HepG2 (cell line): Measurements from ENCODE around the gene GALNT18. TPM values are rescaled to one million over a fixed set of nuclear protein-coding genes. Genes with fewer than 3 reads are reported as not detected.

Source experiments
- ATAC-seq: fragments of 200-7000 bp; cut with Tn5 transposase; 3 replicates; pipeline ENCODE4 v1.9.1; 2020; ENCODE audit warnings: mild to moderate bottlenecking, moderate library complexity
- BruUV-seq: library from RNA; stranded (reverse); fragments of 400-500 nt; replicated peaks from 2 replicates; lab custom pipeline; 2021; lab: Mats Ljungman, UMichigan
- CTCF ChIA-PET: fragments of 300-600 bp; formaldehyde crosslinking; extraction: SDS; loops from one replicate; lab custom pipeline; 2021; ENCODE audit warnings: low total read pairs, inconsistent platforms, low intra/inter-chr PET ratio; lab: Yijun Ruan, JAX
- POLR2A ChIA-PET: fragments of 350-600 bp; sonication (Branson Sonifier 250); formaldehyde crosslinking; loops from one replicate; lab custom pipeline; 2020; ENCODE audit warnings: antibody characterized with exemption, inconsistent platforms; lab: Yijun Ruan, JAX
- DNase-seq: peaks from one replicate; pipeline ENCODE4 v3.0.0-alpha.2; 2015; ENCODE audit warnings: low spot score
- FAIRE-seq: peaks from 3 replicates; lab custom pipeline; 2011; peaks lifted over from hg19 to GRCh38; lab: Jason Lieb, UNC
- H2AFZ ChIP-seq: one replicate; pipeline ENCODE4 v1.6.1; 2011; ENCODE audit warnings: low read length, inconsistent platforms
- H3K27ac ChIP-seq: fragments of 300-600 bp; 3 replicates; pipeline ENCODE4 v1.8.0; 2011; ENCODE audit warnings: mixed run types, mild to moderate bottlenecking, mixed read lengths, low read length, inconsistent platforms; ENCODE audit not compliant: insufficient read depth; ENCODE audit errors: extremely low read length
- H3K27me3 ChIP-seq, 2 experiments: fragments of 200-600 bp in 1 of 2; 2 replicates in 1 of 2; 3 replicates in 1 of 2; pipeline versions ENCODE4 v1.6.0 to v1.8.0; 2011; ENCODE audit warnings: low read length in 2 of 2, mild to moderate bottlenecking in 2 of 2, moderate library complexity in 2 of 2, inconsistent platforms in 1 of 2; ENCODE audit not compliant: insufficient read depth in 2 of 2, control insufficient read depth in 1 of 2
- H3K36me3 ChIP-seq, 2 experiments: fragments of 200-600 bp in 1 of 2; replicated peaks in 1 of 2; 2 replicates in 1 of 2; 3 replicates in 1 of 2; pipeline versions ENCODE4 v1.5.1 to v1.8.0; 2011; ENCODE audit warnings: low read length in 2 of 2, inconsistent platforms in 1 of 2; ENCODE audit not compliant: insufficient read depth in 2 of 2, control insufficient read depth in 1 of 2
- H3K4me1 ChIP-seq: 2 replicates; pipeline ENCODE4 v1.5.1; 2012; ENCODE audit warnings: low read length, inconsistent platforms; ENCODE audit not compliant: insufficient read depth
- H3K4me2 ChIP-seq: 2 replicates; pipeline ENCODE4 v1.6.0; 2011; ENCODE audit warnings: low read depth, low read length, inconsistent platforms
- H3K4me3 ChIP-seq, 3 experiments: fragments of 200-600 bp in 1 of 3; sonication (generic), shearing (Covaris generic) in 1 of 3; replicated peaks in 1 of 3; 2 replicates each; pipeline ENCODE4 v1.5.1; 2011 to 2016; ENCODE audit warnings: low read length in 3 of 3, inconsistent platforms in 2 of 3, low read depth in 2 of 3, mild to moderate bottlenecking in 2 of 3, control low read depth in 1 of 3, mixed read lengths in 1 of 3; ENCODE audit not compliant: insufficient read depth in 1 of 3
- H3K79me2 ChIP-seq: one replicate; pipeline ENCODE4 v1.6.1; 2011; ENCODE audit warnings: low read length, inconsistent platforms; ENCODE audit not compliant: insufficient read depth
- H3K9ac ChIP-seq: 2 replicates; pipeline ENCODE4 v1.6.0; 2011; ENCODE audit warnings: mild to moderate bottlenecking, low read depth, low read length, inconsistent platforms; ENCODE audit not compliant: insufficient read depth
- H3K9me3 ChIP-seq: 2 replicates; pipeline ENCODE4 v1.5.1; 2012; ENCODE audit warnings: mild to moderate bottlenecking, low read length
- H4K20me1 ChIP-seq: 2 replicates; pipeline ENCODE4 v1.6.0; 2011; ENCODE audit warnings: inconsistent platforms, mild to moderate bottlenecking, low read length, moderate library complexity; ENCODE audit not compliant: insufficient read depth
- FIP1L1 ChIP-seq: fragments of 200-400 bp; formaldehyde crosslinking; IDR thresholded peaks from 2 replicates; pipeline ENCODE4 v1.6.1; 2018; ENCODE audit warnings: low read depth, mild to moderate bottlenecking, low read length, moderate library complexity, borderline replicate concordance; ENCODE audit not compliant: insufficient read depth
- HNRNPL ChIP-seq: fragments of 200-400 bp; formaldehyde crosslinking; IDR thresholded peaks from 2 replicates; pipeline ENCODE4 v1.6.1; 2017; ENCODE audit warnings: mild to moderate bottlenecking, low read depth, low read length
- MED13 ChIP-seq: sonication (generic); formaldehyde crosslinking; IDR thresholded peaks from 2 replicates; pipeline ENCODE4 v1.5.0; 2020; ENCODE audit warnings: missing genetic modification reagents
- WGBS: methylation state at CpG from one replicate; pipeline ENCODE4 v1.1.6; 2017; ENCODE audit warnings: low lambda C conversion rate; 5-methylcytosine and 5-hydroxymethylcytosine counted together
- in situ Hi-C: cut with HindIII; loops from 2 replicates; pipeline ENCODE4 v1.10.0; 2017; ENCODE audit warnings: low pct_unique_long_range_greater_than_20kb; ENCODE audit not compliant: extremely low pct_ligation_motif_present
- intact Hi-C: fragments of 100-400 bp; cut with micrococcal nuclease; formaldehyde crosslinking; loops from one replicate; pipeline ENCODE4 v1.10.0; 2022; ENCODE audit not compliant: unreplicated experiment
- polyA plus RNA-seq, 8 experiments: library from polyadenylated mRNA; depleted of rRNA in 3 of 8; stranded (reverse) in 7 of 8; unstranded in 1 of 8; fragments of >200 nt; fragmentation: Illumina TruSeq in 4 of 8; extraction: Trizol in 4 of 8; gene quantifications; 2 replicates each; pipeline versions ENCODE4 v1.2.1 to v1.2.3, GENCODE V29; 2011 to 2016; ENCODE audit warnings: low read depth in 4 of 8, missing spikeins in 1 of 8, mixed read lengths in 1 of 8; ENCODE audit not compliant: insufficient read depth in 1 of 8
- total RNA-seq, 5 experiments: library from RNA; depleted of rRNA; stranded (reverse); fragments of >200 nt; fragmentation: Illumina TruSeq; extraction: Trizol; gene quantifications; 2 replicates each; pipeline ENCODE4 v1.2.3, GENCODE V29; 2016; ENCODE audit warnings: low read depth in 1 of 5

Gene GALNT18
- total and polyA plus RNA-seq, 2 of the 13 experiments (the other 11 are each of a cell fraction or from before 2014, with no cell fraction given), result 0.11 TPM; not detected in 1

GRCh38 chr11:11586465-11586864, 35.3 kb downstream of the GALNT18 start:
- in situ Hi-C loops, result no loop called here
- TF ChIP-seq MED13 (CRISPR knock-in tag) (no peak), FIP1L1 (no peak)
- POLR2A ChIA-PET, result no interaction called here
- CTCF ChIA-PET, result interaction anchor here (0.7 kb wide), 1 partner anchor 44 kb away, joined by 3 read pairs; no protein-coding TSS in a partner anchor
- ATAC-seq (no peak), FAIRE-seq (no peak), DNase-seq (no peak)
- Histone ChIP-seq H4K20me1 (no peaks in the 10 kb centered on the region), H3K4me2 (no peak overlapping the region), H3K36me3 (no peaks in the 10 kb centered on the region), H2AFZ (no peak overlapping the region), H3K27me3 (peaks cover 1 to 13% of the 10 kb centered on the region in 2 experiments; a peak in 2 of 5 replicates), H3K27ac (no peak overlapping the region), H3K9ac (no peak overlapping the region), H3K4me3 (no peak overlapping the region), H3K4me1 (no peaks in the 10 kb centered on the region), H3K79me2 (no peaks in the 10 kb centered on the region), H3K9me3 (no peaks in the 10 kb centered on the region)
- intact Hi-C loops, result no loop called here
- BruUV-seq, result no TSS peak
- 33% methylated on average over 7 of the region's 7 CpGs for WGBS

- ChIA-PET CTCF (no interaction called here), POLR2A (no interaction called here)
- WGBS, result 7% methylated on average over 1 of the region's 1 CpG
- TF ChIP-seq HNRNPL, result no peak
- no TSS peak for BruUV-seq
- DNase-seq (no peak), FAIRE-seq (no peak), ATAC-seq (no peak)
- Histone ChIP-seq H4K20me1 (no peaks in the 10 kb centered on the region), H3K9me3 (no peaks in the 10 kb centered on the region), H2AFZ (no peak overlapping the region), H3K27me3 (peaks cover 1 to 13% of the 10 kb centered on the region in 2 experiments; a peak in 2 of 5 replicates), H3K4me2 (no peak overlapping the region), H3K79me2 (no peaks in the 10 kb centered on the region), H3K4me3 (no peak overlapping the region), H3K4me1 (no peaks in the 10 kb centered on the region), H3K36me3 (no peaks in the 10 kb centered on the region), H3K27ac (no peak overlapping the region), H3K9ac (no peak overlapping the region)
- in situ Hi-C loops (no loop called here), intact Hi-C loops (no loop called here)
These were observed 36.9 kb downstream of the GALNT18 start for GRCh38 chr11:11584937-11585336.
